Stimulated activated CD4-positive, alpha-beta T cell treated with anti-CD3 and anti-CD28 coated beads, Interleukin-1b, Interleukin-23, amount 100 ng/mL, for 1 hour (primary cell): ENCODE results near the gene HK2.
"Not testable (repeated sequence)": the region's sequence is repeated elsewhere in the genome, so short reads cannot be mapped to it uniquely, and the experiment has no call there.

Experiments
- DNase-seq, 2 donors: peaks; one replicate each; pipeline ENCODE4 v3.0.0-alpha.2; 2020; ENCODE audit warnings: low read depth in 2 of 2

HK2 gene

DNA sequence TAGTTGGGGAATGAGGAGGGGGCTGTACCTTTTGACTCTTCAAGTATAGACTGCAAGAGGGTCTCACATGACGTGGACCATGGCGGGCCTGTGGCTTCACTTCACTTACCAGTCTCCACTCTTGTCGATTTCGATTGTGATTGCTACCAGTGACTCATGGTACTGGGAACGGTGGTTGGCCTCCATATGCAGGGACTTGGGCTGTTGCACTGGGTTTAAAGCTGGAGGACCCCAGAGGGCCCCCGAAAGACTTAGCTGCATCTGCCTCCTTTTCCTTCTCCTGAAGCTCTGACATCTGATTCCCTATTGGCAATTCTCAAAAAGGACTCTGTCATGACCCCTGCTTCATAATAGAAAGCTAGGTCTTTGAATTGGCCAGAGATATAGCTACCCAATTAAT is 43.4 kb downstream of the HK2 start:
- DNase-seq: no peak

DNA sequence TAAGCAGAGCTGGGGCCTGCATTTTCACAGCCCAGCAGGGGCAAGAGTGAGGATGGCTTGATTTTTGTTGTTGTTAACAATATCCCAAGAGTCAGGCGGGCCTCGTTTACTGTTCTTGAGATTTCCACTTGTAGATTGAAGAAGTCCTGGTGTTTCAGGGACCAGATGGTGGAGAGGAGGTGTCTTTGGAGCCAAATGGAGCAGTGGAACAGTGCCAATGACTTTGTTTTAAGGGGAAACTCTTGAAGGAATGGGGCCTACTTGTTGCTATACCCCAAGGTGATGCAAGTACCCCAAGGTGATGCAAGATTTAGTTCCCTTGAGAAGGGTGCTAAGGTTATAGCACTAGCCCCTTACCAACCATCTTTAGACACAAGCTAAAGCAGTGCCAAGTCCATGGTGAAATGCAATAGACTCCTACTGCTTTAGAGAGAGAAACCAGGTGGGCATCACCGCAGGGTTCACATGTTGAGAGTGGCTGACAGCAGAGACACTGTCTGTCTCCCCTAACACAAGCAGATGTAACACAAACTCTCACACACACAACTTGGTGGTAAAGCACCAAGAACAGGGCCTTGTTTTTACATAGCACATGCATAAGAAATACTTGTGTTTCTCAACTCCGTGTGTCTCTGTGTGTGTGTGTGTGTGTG is 44.0 kb downstream of the HK2 start:
- DNase-seq: no peak

DNA sequence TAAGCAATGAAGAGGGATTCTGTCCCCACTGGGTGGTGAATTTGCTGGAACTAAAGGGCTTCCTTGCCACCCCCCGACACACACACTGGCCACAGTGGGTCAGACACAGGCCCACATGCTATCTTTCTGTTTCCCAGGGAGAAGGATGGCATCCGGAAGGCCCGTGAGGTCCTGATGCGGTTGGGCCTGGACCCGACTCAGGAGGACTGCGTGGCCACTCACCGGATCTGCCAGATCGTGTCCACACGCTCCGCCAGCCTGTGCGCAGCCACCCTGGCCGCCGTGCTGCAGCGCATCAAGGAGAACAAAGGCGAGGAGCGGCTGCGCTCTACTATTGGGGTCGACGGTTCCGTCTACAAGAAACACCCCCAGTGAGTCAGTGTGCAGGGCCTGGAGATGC is 44.6 kb downstream of the HK2 start:
- no peak for DNase-seq

DNA sequence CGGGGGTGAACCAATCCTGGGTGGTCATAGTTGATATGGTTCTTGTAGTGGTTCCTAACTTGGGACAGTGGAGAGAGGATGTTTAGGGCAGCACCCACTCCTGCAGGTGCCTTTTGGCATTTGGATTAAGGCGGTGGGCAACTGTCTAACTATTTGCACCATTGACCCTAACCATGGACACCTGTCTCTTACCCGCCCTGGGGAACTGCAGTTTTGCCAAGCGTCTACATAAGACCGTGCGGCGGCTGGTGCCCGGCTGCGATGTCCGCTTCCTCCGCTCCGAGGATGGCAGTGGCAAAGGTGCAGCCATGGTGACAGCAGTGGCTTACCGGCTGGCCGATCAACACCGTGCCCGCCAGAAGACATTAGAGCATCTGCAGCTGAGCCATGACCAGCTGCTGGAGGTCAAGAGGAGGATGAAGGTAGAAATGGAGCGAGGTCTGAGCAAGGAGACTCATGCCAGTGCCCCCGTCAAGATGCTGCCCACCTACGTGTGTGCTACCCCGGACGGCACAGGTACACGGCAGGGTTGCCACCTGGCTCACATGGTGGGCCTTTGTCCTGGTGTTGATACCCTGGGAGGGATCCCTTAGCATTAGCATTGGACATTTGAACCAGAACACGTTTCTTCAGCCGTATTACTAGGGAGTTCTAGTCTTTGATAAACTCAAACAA is 46.3 kb downstream of the HK2 start:
- no peak for DNase-seq

DNA sequence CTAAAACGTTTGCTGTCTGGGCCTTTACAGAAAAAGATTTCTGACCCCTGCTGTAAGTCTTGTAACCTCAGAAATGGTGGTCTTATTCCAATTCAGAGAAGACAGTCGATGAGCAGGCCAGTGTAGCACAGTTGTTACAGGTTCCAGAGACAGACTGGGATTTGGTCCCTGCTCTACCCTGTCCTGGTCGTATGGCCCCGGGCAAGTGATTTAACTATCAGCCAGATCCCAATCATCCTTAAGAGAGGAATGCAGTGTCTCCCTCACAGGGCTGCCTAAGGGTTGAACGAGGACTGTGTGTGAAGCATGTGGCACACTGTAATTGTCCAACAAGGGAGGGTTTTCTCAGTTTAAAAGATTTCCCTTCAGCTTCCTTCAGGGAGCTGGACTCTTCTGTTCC is 47.2 kb downstream of the HK2 start:
- DNase-seq: no peak

DNA sequence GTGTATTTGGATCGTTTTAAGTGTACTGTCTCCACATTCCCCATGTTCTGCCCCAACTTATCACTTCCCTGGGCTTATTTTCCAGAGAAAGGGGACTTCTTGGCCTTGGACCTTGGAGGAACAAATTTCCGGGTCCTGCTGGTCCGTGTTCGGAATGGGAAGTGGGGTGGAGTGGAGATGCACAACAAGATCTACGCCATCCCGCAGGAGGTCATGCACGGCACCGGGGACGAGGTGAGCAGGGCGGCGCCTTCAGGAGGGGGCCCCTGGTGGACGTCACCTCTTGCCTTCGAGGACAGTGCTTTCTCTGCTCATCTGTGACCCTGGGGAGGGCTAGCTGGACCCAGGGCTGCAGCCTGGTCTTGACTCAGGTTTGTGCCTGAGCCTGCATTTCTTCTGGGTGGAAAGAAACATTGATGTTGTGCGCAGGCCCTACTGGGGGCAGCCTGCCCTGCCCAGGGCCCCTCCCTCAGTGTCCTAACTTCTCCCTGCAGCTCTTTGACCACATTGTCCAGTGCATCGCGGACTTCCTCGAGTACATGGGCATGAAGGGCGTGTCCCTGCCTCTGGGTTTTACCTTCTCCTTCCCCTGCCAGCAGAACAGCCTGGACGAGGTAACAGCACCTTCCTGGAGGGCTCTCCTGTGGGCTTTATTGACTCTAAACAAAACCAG is 47.8 kb downstream of the HK2 start:
- DNase-seq: no peak

DNA sequence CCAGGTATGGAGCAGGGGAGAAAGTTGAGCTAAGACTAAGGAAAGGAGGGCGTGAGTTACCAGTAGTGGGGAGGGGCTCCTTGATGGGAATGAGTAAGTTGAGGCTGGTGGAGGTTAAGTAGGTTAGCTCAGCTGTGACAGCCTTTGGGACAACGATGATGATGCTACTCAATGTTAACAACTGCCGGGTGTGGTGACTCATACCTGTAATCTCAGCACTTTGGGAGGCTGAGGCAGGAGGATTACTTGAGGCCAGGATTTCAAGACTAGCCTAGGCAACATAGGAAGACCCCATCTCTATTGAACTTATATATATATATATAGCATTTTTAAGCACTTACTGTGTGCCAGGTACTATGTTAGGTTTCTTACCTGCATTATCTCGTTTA is 48.4 kb downstream of the HK2 start:
- DNase-seq: no peak

DNA sequence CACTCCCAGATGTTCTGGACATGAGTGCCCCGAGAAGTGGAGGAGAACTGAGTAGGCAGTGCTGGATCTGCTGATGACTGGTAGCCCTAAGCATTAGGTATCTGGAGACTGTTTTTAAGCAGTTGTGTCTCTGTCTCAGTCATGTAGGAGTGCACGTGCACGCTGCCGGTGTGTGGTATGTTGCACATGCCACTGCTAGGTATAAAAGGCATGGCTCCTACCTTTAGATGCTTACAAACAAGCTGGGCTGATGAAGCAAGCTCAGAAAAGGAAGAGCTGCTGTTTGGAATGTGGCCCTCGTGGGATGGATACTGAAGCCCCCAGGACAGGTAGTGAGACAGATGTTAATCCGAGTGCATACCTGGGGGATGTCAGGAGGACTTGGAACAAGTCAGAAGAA is 49.1 kb downstream of the HK2 start:
- DNase-seq: no peak

DNA sequence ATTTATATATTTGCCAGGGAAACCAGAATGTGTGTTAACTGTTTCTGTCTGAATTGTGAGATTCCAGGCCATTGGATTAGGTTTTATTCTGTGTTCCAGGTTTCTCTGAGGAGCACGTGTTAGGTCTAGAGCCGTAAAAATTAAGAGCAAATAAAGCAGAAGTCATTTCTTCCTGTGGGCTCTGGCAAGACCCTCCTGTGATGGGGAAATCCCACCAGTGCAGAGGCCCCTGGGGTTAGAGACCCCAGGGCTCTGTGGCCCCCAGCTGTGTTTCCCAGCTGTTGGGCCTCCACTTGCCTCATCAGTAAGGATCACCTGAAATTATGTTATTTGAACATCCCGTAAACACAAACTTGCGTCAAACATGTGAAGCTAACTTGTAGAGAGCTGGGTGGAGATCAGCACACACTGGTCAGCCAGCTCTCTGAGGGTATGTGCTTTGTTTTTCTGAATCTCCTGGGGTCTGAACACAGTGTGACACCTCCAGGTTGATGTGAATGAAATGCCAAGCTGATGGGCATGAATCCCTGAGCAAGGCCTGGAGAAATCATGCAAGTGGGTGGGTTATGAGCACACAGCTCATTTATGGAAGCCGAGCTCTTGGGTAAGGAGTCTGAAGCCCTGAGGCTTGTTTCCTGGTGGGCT is 50.3 kb downstream of the HK2 start:
- DNase-seq: no peak

DNA sequence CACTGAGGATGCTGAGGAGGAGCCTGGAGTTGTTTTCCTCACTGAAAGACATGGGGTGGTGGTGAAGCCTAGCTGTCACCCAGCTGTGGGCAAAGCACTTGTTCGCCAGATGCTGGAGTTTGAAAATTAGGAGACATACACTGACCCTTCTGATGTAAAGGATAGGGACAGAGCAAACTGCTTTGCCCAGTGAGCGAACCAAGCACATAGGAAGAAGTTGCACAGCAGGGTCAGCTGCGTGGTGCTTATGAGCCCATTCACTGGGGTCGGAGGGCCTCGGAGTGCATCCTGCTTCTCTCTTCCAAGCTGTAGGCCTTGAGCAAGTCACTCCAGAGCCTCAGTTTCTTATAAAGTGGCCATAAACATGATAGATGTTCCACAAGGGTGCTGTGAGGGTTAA is 50.9 kb downstream of the HK2 start:
- DNase-seq: no peak

DNA sequence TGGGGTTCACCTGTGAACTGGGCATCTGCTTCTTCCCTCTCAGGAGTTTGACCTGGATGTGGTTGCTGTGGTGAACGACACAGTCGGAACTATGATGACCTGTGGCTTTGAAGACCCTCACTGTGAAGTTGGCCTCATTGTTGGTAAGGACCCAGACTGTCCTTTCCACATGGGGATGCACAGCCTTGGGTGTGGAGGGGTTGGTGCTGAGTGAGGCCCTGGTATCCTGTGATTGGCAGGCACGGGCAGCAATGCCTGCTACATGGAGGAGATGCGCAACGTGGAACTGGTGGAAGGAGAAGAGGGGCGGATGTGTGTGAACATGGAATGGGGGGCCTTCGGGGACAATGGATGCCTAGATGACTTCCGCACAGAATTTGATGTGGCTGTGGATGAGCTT is 52.3 kb downstream of the HK2 start:
- DNase-seq: no peak

DNA sequence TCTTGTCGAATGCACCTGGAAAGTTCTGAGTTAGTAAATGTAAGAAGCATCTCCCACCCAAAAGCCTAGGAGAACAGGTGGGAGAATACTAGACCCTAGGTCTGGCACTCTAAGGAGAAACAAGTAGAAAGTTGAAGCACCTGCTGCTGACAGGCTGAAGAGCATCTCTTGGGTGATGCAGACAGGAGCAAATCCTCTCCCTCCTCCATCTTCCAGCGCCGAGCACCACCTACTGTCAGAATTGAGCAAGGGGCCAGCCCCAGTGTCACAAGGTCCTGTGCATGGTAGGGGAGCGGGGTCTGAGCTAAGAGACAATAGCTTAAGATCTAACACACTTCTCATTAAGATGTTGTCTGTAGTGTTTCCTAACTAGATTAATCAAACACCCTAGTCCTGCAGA is 52.9 kb downstream of the HK2 start:
- DNase-seq: no peak

DNA sequence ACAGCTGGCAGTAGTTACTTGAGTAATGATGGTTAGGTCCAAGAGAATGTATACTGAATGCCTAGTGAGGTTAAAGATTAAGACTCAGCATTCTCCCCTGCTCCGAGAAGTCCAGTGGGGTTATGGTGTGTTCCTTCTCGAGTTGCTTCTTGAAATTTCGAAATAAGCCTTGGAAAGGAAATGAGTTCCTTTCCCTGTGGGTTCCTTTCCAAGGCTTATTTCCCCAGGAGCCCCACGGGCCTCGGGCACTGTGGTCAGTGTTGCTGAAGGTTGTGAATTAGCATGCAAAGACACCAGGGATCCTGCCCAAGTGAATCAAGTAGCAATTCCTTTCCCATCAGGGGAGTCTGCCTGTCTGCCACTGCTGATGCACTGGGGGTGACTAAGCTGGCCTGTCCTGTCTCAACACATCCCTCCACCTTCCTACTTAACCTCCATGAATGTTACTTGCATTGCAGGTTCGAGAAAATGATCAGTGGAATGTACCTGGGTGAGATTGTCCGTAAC is 53.6 kb downstream of the HK2 start:
- no peak for DNase-seq

DNA sequence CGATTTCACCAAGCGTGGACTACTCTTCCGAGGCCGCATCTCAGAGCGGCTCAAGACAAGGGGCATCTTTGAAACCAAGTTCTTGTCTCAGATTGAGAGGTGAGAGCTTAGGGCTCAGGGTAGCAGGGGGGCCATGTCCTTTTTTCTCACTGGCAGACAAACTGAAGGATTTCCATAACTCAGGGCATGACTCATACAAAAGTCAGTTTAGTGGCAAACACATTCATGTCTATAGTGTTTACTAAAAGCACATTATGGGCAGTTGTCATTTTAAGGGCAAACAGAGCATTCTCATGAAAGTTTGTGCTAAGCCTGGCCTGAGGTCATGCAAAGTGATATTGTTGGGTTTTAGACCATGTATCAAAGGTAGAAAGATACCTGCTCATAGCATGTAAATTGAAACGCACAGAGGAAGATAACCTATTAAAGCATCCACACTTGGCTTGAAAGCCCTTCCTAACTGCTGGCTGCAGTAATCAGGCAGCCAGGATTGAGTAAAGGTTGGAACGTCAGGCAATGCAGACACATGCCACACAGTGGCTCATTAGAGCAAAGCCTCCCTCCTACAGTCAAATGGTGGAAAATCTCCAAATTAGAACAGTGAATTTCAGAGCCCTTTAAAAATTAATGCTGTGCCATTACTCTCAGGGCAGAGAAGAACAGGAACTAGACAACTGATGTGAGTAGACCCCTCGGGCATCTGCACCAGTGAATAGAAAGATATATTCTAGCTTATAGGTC is 54.2 kb downstream of the HK2 start:
- DNase-seq: no peak

DNA sequence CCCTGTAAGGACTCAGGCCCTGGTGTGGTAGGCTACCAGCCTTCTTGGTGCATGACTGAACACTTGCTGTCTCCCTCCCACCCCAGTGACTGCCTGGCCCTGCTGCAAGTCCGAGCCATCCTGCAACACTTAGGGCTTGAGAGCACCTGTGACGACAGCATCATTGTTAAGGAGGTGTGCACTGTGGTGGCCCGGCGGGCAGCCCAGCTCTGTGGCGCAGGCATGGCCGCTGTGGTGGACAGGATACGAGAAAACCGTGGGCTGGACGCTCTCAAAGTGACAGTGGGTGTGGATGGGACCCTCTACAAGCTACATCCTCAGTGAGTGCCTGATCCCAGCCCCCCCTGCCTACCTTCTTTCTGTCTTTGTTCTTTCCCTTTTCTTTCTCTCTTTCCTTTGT is 55.2 kb downstream of the HK2 start:
- no peak for DNase-seq

DNA sequence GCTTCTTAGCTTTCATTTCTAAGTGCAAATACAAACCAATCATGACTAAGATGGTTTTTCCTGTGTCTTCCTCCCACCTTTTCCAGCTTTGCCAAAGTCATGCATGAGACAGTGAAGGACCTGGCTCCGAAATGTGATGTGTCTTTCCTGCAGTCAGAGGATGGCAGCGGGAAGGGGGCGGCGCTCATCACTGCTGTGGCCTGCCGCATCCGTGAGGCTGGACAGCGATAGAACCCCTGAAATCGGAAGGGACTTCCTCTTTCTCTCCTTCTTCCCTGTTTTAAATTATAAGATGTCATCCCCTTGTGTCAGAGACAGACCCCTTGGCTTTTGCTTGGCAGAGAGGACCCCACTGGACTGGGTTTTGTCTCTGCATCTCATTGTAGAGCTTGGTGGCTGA is 56.8 kb downstream of the HK2 start:
- DNase-seq: no peak

DNA sequence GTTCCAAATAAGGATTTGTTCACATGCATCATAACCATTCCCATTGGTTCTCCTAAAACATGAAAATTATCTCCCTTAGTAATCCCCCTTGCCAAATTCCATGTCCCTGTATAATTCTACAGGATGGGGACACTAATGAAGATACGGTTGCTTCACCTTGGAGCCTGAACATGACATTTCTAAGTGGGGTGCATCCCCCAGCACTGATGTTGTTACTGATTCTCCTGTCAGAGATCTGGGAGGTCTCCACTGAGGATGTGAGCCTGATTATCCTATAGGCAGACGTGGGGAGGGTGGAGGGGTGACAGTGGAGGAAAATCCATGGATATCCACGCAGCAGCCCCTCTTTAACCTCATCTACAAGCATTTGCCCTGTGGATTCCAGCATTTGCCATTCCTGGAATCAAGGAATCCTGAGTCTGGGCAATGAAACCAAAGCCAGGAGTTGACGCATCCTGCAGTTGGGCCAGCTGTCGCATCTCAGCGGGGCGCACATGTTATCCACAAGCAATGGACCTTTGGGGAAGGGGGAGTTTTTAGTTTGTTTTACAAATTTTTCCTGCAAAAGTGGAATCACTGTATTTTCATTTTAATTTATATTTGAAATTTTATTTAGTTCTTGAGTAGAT is 57.3 kb downstream of the HK2 start:
- DNase-seq: no peak

DNA sequence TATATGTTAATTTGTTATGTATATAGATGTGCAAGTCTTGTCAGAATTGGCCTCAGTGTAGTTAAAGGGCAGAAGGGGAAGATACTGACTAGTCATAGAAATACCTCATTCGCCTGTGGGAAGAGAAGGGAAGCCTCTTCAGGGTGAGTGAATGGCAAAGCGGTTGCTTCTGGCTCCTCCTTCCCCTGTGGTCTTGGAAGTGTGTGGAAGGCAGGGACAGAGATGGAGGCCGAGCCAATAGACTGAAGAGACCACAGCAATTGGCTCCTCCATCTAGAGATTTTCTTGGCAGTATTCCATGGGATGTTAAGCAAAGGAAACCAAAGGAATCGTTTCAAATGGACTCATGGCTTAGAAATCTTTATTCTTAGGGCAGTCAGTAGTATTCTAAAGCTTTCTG is 57.9 kb downstream of the HK2 start:
- not testable (repeated sequence) for DNase-seq

DNA sequence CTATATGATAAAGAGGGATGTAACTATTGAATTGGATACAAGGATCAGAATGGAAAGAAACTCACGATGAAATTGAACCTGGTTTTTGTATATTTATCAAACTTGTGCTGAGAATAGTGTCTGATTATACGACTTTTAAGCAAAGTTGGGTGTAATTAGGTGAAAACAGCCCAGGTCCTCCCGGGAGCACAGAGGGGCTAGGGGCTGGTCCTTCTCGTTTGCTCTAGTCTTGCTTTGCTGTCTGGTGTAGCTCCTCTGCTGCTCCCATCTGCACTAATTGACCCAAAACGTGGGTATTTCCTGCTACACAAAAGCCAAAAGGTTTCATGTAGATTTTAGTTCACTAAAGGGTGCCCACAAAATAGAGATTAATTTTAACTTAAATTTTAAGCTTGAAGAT is 58.7 kb downstream of the HK2 start:
- no peak for DNase-seq

DNA sequence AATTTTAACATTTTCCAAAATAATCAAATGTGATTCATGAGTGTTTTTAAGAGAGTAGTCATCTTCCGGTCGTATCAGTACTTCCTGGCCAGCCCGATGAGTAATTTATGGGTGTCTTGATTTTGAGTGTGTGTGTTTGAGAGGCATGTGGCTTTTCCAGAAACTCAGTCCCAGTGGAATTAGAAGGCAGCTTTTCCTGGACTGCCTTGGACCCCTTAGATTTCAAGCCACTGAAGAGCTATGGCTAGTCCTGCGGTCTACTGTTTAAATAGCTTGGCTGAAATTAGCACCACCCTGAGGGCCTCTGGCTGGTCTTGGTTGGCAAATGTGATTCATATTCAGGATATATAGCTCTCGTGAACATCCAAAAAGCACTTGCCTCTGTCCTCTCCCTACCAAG is 59.4 kb downstream of the HK2 start:
- no peak for DNase-seq

DNA sequence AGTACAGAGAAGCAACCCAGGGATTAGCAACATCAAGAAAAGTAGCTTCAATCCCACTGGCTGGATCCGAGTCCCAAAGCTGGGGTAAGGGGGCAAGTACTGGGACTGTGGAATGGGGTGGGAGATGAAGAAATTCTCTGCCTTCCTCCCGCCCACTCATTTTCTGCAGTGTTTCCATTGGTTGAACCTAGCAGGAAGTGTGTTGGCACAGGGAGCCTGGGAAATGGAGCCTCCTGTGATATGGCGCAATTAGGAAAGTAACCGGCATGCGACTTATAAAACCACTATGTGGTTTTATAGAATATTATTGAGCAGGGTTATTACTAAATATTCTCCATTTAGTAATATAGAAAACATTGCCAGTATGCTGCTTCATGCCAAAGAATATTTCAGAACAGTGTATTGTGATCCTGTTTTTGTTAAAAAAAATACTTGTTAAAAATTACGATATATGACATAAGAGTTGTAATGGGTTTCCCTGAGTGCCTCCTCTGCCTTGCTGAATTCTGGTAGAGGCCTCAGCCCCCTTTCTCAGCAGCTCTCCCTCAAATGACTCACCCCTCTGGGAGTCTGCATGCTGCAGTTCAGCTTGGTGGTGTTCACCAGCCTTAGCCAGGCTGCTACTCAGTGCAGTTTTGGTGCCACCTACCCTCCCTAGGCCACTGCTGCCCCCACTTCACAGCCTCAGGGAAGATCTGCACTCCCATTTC is 60.5 kb downstream of the HK2 start:
- DNase-seq: no peak
